Right forelimb (tissue), 1 donor: ENCODE measurements around the gene PDSS1.
"Not testable (repeated sequence)": the region's sequence is repeated elsewhere in the genome, so short reads cannot be mapped to it uniquely, and the experiment has no call there.

Source experiments
- DNase-seq: peaks from one replicate; pipeline ENCODE4 v3.0.0-alpha.2; 2018

PDSS1 gene

DNA sequence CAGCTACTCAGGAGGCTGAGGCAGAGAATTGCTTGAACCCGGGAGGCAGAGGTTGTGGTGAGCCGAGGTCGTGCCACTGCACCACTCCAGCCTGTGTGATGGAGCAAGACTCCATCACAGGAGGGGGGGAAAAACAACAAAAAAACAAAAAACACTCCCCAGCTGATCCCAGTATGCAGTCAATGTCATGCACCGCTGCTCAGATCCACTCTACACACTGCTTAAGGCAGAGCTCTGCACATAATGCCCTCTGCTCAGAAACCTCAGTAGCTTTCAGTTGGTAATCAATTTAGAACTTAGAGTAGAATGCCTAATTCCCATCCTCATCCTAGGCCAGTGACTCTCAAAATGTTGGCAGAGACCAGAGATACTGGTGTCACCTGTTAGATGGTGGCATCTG lies 43.9 kb downstream of the PDSS1 start:
- no peak for DNase-seq

DNA sequence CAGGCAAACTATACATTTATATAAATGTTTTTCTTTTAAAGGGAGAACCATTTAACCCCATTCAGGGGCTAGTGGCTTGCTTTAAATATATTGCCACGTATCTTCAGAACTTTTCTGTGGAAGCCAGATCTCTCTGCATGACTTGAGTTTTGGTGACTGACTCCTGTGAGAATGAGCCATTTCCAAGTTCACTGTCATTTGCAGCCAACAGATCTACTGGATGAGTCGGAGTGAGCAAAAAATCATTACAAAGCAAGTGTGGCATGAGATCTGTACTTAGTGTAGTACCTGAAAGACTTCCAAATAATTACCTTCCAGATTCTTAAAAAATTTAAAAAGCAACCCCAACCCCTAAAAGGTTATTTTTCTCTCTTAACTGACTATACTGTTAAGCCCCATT lies 45.6 kb downstream of the PDSS1 start:
- DNase-seq = no peak

DNA sequence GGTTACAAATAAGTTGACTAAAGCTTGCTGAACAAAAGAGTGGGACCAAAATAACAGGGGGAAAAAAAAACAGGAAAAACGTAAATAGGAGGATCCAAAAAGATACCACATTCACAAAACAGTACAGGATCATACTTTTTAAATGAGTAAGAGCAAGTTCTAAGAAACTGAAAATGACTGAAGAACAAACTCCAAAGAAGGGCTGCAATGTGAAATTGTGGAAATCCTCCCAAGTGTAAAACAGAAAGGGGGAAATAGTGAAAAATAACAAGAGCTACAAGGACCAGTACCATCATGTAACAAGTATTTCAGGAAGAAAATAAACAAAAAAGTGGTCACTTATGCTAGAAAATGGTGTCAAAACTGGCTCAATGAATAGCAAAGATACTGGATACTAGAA lies 46.3 kb downstream of the PDSS1 start:
- no peak for DNase-seq

DNA sequence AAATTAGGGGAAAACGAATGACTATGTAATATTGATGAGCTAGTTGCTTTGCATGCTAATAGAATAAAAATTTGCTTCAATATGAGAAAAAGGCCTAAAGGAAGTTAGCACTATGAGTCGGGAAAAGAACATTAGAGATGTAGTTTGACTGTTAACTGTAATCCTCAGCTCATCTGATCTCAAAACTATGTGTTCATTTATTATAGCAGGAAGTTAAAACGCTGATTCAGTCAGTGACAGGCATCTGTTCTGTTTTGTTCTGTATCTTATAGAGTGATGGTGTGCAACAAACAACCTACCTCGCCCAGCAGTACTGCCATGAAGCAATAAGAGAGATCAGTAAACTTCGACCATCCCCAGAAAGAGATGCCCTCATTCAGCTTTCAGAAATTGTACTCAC lies 48.6 kb downstream of the PDSS1 start:
- no peak for DNase-seq

DNA sequence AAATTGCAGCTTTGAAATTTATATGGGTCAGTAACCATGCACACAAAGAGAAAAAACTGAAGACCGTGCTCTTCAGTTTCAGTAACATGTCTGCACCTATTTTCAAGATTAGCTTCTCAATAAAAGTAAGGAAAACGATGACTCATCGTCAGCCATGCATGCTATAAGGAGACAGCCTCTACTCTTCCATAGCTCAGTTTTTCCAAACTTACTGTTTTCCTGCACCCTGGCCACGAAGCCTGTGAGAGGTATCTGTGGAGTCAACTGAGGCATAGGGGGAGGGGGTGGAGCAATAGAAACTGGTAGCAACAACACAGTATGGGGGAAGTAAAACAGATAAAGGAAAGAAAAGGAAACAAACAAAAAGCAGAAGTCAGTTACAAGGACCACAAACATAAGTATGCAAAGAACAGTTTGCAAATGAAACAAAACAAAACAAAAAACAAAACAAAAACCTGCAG lies 58.0 kb downstream of the PDSS1 start:
- no peak for DNase-seq

DNA sequence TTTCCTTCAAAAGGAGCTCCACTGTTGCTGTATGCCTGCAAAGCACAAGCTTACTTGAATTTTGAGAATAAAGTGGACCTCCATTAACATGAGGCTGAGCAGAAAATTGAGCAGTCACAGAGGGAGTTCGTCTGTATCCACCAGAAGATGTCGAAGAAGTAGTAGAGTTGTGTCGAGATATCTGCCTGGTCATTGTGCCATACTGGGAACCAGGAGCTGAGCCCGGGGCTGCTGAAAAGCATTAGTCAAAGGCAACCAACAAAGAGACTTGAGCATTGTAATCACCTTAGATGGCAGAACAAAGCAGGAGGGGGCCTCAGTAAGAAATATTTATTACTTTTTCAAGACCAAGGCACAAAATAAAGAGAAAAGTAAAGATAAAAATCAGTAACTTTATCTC lies 61.5 kb downstream of the PDSS1 start:
- no peak for DNase-seq

DNA sequence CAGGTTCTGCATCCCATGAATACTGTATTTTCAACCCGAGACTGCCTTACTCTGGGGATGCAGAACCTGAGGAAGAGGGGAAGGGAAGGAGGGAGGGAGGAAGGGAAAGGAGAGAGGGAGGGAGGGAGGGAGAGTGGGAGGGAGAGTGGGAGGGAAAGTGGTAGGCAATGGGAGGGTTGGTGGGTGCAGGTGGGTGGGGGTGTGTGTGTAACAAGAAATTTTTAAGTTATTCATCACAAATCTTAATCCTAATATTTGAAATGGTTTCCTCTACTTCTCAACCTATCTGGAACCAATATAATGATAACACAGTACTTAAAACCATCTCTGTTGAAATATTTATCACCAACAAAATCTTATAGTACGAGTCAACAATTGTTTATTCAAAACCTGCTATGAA lies 68.0 kb downstream of the PDSS1 start:
- DNase-seq = no peak

DNA sequence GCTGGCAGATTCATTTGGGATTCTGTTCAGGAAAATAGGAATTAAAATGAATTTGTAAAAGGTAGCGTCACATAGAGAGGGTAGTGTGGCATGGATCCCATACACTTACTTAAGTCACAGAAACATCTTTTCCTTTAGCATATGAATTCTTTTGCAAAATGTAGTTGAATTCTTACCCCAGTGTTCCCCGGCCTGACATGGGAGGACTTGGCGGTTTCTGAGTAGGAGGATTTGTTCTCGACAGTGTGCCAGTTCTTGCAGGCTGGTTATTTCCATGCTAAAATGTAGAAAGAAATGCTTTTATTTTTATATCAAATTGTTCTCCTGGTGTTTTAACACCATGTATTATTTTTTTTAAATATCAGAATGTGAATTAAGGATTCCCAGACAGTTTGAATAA lies 72.6 kb downstream of the PDSS1 start:
- no peak for DNase-seq

DNA sequence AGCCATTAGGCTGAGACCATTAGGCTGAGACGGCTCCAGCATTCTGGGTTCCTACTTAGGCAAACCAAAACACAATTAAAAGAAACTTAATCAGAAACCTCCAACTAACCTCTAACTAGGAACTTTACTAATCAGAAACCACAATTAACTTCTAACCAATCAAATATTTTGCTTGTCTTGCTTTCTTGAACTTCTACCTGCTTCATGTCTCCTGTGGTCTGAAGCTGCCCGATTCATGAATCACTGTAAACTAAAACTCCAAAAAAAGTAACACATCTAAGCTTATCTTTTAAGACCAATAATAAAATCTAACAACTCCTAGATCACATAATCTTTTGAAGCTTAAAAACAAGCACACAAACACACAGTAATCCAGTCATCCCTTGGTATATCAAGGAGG lies 76.1 kb downstream of the PDSS1 start:
- DNase-seq = no peak

DNA sequence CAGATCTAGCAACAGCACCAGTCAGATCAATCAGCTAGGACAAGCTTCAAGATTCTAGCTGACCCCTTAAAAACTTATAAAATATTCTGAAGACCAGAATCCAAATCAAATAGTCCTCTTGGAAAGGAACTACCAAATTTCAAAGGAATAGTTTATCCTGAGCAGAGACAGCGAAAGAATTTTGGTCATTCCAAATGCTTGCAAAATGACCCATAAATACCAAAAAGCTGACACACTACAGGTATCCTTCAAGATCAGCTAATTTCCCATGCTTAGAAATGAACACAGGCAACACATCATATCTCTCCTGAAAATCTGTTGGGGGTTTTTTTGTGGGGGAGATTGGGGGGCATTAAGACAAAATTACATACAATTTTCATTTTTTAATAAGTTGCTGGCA lies 78.8 kb downstream of the PDSS1 start:
- DNase-seq = no peak

DNA sequence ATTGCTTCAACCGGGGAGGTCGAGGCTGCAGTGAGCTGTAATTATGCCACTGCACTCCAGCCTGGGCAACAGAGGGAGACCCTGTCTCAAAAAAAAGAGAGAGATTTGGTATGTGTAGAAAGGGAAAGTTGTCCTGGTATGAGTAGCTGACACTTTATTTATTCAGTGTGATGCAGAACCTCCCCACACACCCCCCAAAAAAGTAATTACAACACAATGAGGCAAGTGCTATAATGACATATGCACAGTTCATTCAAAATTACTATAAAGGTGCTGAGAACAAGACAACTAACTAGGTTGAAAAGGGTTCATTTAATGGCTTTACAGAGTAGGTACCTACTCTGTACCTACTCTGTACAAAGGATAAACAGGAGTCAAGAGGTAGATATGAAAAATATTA lies 80.2 kb downstream of the PDSS1 start:
- DNase-seq = no peak

DNA sequence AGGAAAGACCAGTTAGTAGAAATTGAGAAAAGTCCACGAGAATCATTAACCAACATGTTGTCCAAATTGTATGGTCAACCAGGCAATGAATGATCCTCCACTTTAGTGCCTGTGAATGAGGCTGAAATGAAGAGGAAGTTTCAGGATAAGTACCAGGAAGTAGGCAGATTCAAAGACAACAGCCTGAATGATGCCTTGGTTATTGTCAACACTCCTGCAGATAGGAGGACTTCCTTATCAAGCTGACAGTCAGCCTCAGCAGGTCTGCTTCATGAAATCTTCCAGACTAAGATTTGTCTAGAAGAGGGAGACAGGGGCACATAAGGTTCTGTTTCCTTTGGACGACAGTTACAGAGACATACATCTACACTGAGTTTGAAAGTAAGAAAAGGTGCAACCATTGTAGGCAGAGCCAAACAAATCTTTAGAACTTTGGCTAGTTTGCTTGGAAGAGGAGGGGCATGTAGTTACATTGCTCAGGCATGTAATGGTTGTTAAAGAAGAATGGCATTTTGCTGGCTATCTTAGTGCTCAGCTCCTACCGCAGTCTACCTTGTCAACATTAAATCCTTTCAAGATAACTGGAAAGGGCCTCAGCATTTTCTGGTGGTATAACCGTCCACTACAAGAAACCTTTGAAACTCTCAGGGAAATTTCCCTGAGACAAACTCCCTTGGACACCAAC lies 81.8 kb downstream of the PDSS1 start:
- DNase-seq = no peak

DNA sequence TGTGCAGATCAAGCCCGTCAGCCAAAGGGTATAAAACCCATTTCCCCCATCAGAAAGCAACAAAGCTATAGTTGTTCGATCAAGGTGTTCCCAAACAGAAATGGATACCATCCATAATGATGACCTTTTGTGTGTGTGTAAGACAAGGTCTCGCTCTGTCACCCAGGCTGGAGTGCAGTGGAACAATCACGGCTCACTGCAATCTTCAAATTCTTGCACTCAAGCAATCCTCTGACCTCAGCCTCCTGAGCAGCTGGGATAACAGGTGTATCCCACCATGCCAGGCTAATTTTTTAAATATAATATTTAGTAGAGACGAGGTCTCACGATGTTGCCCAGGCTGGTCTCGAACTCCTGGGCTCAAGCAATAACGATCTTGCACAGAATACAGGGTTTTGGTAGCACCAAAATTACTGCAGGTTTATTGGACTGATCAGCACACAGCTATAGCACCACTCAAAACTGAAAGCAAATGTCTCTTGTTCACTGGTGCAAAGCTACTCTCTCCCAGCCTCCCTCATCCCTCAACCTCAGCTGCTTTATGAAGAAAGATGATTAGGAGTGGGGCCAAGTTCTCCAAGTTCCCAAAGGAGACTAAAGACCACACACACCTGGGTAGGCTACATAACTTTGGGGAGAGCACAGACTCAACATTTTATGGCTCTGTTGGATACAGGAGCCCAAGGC lies 82.7 kb downstream of the PDSS1 start:
- no peak for DNase-seq

DNA sequence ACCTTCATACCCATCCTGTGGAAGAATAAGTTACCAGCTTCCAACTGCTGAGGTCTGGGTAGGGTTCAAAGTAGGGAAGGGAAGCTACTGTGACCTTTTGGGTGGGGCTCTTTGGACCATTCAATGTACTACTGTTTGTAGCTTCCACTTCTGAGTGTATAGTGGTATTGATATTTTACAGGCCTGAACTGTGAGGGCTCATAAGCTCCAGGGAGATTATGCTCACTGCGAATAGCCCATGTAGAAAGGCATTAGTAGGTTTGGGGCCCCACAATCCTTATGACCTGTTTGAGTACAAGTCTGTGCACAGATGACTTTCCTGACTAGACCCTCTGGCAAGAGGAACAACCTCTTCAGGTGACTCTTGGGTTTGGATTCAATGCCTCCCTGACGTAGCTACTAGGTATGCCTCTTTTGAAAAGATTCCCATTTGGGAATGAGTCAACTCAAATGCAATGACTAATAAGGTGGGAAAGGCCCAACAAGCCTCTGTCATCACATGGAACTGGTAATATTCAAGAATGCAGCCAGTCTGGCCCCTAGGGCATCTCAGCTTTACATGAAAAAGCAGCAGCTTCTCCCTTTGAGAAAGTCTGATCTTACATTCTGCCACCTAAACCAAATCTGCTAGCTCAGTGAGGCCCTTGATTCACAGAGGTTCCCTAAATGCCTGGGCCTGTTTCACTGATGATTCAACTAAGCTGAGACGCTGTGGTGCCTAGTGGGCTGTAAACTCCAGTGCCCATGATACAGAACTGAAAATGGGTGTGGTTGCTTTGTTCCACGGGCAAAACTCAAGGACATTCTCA lies 83.5 kb downstream of the PDSS1 start:
- DNase-seq = no peak

DNA sequence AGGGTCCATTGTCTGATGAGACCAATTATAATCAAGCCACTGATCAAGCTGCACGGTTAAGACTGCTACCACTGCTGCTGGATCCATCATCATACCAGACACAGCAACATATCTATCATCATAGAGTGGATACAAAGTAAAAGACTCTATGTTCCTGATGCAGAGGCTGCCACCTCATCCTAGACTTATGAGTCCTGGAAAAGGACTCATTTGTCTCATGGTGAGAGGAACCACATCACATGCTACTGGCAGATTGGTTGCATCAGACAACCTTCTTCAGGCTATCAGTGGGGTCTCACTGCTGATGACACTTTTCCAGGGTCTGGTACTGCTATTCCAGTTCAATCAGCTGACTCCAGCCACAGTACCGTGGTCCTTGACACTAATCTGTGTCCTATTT lies 84.3 kb downstream of the PDSS1 start:
- no peak for DNase-seq

DNA sequence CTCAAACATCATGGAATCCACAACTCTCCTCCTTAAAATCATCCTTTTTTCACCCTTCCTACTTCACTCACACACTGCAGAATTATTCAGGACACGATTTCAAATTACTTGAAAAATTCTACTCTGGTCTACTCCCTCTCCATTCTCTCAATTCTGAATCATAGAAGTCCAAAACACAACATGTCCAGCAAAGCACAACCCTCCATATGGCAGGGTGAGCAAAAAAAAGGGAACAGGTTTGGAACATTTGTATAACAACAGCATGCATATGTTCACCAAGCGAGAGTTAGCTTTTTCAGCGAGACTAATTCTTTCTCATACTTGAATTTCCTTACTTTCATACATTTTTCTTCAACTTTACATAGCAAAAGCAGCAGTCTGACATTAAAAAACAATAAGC lies 89.9 kb downstream of the PDSS1 start:
- DNase-seq = no peak

DNA sequence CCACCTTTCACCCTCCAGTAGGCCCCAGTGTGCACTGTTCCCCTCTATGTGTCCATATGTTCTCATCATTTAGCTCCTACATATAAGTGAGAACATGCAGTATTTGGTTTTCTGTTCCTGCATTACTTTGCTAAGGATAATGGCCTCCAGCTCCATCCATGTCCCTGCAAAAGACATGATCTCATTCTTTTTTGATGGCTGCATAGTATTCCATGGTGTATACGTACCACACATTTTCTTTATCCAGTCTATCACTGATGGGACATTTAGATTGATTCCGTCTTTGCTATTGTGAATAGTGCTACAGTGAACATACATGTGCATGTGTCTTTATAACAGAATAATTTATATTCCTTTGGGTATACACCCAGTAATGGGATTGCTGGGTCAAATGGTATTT lies 92.3 kb downstream of the PDSS1 start:
- not testable (repeated sequence) for DNase-seq

DNA sequence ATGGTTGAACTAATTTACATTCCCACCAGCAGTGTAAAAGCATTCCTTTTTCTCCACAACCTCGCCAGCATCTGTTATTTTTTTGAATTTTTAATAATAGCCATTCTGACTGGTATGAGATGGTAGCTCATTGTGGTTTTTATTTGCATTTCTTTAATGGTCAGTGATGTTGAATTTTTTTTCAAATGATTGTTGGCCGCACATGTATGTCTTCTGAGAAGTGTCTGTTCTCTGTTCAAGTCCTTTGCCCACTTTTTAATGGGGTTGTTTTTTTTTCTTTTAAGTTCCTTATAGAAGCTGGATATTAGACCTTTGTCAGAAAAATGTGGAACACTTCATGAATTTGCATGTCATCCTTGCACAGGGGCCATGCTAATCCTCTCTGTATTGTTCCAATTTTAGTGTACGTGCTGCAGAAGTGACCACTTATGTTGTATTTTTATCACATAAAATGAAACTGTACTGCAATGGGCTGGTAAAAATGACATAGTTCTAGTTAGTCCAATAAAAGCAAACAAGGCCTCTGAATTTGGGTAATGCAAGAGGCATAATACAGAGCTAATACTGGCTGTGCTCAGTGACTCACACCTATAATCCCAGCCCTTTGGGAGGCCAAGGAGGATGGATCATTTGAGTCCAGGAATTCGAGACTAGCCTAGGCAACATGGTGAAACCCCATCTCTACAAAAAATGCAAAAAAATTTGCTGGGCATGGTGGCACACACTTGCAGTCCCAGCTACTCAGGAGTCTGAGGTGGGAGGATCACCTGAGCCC lies 92.9 kb downstream of the PDSS1 start:
- no peak for DNase-seq

DNA sequence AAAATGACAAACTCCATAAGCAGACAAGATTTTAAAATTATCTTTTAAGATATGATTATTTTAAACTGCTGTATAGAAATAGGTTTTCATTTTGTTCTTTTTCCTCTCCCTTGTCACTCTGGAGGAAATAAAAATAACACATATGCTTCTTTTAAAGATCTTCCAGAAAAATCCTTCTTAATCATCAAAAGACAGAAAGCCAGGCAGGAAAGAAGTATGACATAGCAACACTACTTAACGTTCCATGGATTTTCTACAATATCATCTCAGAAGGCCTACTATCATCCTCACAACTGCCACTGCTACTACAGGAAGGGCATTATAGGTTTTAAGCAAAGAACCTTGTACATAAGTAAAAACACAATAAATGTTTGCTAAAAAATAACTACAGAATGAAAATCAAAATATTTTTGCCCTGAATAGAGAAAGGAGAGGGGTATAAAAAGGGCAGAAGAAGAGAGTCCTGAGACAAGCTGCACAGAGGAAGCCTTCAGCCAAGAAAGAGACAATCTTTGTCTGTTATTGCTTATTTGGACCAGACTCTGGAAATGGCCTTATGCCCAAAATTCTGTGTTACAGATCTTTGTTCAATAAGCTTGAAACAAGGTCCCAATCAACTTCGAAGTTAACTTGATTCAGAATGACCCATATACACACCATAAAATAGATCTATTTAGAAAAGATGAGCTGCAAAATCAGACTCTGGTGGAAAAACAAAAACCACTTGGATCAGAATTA lies 95.4 kb downstream of the PDSS1 start:
- no peak for DNase-seq
